Measurements from ENCODE around the gene CSNK1D.

Gene CSNK1D

DNA sequence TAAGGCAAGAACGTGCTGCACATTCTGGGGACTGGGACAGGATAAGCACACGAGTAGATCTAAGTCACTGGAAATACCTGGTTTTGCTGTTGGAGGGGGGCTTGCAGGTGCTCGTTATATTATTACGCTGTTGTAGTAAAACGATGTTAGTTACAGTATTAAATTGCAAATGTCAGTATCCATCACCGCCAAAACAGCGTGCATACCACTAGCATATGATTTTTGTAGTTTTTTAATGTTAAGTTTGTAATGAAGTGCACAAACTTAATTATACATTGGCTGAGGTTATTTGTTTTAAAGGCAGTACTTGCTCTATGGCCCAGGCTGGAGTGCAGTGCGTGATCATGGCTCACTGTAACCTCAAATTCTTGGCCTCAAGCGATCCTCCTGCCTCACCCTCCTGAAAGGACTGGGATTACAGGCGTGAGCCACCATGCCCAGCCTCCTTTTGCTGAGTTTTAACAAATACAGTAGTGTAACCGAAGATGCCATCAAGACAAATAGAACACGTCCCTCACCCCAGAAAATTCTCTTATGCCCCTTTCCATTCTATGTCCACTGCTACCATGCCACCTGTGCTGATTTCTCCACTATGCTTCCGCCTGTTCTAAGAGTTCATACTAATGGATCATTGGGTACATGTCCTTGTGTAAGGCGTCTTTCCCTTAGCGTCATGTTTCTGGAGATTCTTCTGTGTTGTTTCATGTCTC is 20.7 kb upstream of the CSNK1D start:
- DNase-seq = no peak

DNA sequence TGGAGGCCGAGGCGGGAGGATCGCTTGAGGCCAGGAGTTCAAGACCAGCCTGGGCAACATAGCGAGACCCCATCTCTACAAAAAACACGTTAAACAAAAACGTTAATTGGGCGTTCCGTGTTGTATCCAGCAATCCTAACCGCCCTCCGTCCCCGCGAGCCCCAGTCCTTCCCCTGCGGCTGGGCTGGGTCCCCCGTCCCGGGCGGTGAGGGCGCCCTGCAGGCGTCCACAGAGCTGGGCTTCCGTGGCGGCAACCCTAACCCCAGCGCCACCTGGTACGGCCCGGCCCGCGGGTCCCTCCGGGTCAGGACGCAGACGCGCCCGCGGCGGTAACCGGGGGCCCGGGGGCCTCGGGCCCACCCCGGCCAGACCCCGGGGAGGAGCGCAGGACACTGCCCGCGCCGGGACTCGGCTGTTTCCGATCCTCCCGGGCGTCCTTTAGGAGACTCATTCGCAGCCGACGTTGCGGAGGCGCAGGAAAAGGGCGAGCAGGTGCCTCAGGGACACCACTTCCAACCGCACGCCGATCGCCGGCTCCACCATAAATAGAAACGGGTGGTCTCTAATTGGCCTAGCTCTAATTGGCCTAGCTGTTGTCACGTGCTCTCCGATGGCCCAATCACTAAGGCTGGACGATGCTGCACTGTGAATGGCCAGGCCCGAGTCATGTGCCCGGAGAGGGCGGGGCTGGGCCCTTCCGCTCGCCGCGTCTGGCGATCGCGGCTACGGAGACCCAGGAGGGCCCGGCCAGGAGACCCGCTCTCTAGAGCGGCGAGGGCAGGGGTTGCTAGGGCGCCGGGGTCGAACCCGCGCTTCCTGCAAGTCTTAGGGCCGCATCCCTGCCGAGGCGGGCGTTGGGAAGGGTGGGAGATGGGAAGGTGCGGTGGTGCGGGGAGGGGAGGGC is 19.0 kb upstream of the CSNK1D start:
- peak; percentile 97 for DNase-seq

DNA sequence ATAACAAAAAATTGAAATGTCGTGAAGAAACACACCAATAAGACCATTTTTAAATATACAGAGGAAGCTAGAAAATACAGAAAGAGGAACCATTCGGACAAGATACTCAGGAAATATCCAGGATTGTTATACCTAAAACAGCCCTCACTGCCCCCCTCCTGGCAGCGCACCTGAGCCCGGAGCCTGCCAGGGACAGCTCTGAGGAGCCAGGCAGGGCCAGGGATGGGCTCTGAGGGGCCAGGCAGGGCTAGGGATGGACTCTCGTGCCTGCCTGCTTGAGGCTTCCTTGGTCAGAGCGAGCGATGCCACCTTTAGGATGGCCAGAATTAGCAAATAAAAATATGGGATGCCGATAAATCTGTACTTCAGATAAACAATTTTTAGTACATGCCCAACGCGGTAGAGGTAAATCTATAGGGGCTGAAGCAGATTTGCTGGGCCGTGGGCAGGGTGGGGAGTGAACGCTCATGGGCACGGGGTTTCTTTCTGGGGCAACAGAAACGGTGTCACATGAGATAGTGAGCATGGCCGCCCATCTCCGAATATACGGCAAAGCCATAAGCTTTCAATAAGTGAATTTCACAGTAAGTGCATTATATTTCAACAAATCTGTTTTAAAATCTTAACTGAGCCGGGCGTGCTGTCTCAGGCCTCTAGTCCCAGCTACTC is 18.2 kb upstream of the CSNK1D start:
- DNase-seq = no peak

GRCh38 chr17:82287868-82288801 is 14.6 kb upstream of the CSNK1D start:
- peak; percentile 40 for DNase-seq

DNA sequence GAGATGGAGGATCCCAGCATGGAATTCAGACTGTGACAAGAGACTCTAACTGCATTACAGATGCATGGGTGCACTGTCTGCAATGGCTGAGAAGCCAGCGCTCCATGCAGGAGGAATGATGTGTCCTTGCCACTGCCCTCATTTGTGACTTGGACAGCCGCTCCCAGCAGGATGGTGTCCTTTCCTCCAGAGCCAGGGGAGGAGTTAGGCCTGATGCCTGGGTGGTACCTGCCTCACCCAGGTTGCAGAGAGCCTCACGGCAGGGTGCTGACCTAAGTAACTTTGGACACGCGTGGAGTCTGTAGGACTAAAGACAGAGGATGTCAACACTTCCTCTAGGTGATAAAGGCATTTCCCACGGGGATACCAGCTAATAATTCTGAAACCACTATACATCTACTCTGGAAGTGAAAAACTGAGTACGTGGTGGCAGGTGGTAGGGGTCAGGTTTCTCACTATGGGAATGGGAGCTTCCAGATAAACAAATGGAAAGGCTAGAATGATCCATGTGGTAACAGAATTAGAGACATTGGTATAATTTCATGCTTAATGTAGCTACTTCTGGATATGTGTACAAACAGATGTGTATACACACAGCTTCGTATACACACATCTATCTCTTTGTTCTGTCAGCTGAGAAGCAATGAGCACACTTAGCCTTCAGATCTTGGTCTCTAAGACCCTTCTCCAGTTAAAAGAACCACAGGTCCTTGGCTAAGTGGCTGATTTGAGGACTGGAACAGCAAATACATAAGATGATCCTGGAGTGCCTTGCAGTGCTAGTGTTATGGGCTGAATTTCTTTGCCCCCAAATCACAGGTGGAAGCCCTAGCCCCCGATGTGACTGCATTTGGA is 13.7 kb upstream of the CSNK1D start:
- DNase-seq = no peak

DNA sequence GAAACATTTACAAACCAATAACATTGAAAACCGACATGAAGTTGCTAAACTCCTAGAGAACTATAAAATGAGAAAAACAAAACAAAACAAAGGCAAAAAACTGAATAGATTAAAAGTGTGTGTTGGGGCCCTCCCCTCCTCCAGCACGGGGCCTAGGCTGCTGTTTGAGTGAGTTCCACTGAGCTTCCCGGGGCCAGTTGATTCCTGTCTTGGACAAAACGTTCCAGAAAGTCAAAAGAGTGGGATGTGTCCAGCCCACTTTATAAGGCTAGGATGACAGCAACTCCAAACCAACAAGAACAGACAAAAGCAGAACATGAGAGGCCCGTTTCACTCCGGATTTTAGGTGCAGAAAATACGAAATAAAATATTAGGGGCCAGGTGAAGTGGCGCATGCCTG is 11.6 kb upstream of the CSNK1D start:
- no peak for DNase-seq

DNA sequence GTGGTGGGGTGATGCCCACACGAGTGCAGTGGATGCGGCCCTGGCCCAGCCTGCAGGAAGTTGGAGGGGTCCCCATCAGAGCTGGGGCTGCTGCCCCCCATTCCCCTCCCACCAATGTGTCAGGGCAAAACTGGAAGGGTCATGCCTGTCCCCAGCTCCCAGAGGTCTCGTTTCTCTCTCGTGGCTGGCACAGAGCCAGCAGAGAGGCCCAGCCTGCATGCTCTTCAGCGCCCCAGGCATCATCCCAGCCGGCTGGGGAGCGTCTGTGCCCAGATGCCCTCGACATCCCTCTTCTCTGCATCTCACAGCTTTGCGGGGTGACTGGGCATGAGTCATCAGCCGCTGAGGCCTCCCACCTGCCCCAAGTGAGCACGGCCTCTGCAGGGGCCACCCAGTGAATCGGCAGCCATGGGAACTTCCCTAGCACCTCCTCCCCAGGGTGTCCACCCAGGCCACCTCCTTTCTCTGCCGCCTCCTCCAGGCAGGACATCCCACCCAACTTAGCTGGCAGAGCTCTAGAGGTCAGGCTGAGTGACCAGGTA is 9.8 kb upstream of the CSNK1D start:
- peak; percentile 64 for DNase-seq

DNA sequence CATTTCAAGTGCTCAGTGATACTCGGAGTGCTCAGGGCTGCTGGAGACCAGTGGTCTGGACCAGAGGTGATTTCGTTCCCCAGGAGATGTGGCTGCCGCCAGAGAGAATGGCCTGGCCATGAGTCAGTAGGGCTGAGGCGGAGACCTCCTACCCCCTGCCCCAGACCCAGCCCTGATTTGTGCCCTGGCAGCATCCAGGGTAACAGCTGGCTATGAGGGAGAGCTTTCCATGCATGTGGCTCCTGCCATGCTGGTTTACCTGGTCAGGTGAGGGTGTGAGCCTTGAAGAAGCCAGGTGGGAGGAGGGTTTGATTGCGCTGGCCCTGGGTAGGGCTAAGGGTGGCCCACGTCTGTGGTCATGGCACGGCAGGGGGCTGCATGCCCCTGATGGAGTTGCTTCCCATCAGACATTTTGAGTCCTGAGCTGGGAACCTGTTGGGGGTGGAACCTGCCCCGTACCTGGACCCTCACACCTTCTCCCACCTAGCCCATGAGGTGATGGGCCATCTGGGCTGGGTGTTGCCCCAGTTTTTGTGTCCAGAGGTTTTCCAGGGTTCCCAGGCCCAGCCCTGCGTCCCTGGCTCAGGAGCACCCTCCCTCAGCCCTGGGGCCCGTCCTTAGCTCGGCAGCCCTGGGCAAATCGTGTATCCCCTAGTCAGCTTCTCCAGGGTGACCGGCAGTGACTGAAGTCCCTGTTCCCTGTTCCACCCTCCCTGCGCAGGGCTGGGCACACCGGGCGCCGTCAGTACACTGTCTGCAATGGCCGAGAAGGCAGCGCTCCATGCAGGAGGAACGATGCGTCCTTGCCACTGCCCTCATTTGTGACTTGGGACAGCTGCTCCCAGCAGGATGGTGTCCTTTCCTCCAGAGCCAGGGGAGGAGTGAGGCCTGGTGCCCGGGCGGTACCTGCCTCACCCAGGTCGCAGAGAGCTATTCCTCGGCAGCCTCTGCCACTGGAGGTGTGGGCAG is 9.0 kb upstream of the CSNK1D start:
- no peak for DNase-seq

DNA sequence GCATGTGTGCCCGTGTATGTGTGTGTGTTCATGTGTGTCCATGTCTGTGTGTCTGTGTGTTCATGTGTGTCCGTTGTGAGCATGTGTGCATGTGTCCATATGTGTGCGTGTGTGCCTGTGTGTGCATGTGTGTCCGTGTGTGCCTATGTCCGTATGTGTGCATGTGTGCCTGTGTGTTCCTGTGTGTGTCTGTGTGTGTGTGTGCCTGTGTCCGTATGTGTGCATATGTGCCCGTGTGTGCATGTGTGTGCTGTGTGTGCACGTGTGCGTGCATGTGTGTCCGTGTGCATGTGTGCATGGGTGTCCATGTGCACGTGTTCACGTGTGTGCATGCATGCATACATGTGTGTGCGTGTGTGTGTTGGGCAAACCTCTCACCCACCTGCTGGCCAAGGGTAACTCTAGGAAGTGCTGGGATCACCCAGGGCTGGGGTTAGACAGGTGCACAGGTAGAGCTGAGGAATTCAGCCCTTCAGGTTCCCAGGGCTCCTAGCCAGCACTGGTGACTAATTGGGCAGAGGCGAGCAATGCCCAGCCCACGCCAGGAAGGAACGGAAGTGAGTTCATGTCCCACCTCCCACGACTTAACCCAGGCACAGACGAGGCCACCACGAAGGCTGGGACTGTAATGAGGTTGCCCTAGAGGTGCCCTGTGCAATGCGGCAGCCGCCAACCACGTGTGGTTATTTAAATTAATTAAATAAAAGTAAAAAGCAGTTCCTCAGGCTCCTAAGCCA is 8.2 kb upstream of the CSNK1D start:
- DNase-seq = no peak

DNA sequence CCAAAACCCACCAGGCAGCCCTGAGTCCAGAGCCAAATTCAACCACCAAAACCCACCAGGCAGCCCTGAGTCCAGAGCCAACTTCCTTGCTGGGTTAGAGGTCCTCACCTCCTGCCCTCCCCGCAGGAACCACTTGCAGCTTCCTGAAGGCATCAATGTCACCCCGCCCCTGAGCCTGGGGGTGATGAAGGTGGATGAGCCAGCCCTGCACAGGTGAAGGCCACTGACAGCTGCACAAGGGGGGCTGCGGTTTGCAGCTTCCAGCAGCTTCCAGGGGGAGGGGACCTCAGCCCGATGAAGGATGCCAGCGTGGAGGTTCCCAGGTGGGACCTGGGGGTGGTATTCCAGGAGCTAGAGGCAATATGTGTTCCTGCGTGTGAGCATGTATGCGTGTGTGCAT is 7.6 kb upstream of the CSNK1D start:
- DNase-seq = no peak

GRCh38 chr17:82280537-82280936 is 7.0 kb upstream of the CSNK1D start:
- DNase-seq = no peak

GRCh38 chr17:82278786-82279391 is 5.4 kb upstream of the CSNK1D start:
- no peak for DNase-seq

DNA sequence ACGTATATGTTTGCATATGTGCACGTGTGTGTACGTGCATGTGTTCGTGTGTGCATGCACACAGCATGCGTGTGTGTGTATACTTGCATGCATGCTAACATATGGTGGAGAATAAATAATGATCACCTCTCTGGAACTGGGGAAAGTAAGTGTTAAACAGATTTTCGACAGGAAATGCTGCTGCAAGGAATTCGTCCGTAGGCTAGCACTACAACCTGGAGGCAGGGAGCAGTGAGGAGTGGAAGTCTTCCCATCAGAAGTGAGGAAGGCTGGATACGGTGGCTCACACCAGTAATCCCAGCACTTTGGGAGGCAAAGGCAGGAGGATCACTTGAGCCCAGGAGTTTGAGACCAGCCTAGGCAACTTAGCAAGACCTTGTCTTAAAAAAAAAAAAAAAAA is 4.8 kb upstream of the CSNK1D start:
- no peak for DNase-seq

DNA sequence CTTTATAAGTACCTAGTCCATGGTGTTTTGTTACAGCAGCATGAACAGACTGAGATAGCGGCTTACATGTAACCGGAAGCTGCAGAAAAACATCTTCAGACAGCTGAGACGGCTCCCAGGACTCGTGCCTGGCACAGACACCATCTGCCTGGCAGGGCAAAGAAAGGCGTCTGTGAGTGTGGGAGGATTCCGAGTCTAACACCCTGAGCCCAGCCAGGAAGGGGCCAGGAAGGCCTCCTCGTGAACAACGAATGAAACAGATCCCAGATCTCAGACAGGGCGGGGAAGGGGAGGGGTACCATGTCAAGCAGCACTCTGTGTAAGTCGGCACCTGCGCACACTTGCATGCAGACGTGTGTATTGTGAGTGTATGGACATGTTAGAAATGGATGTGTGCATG is 4.4 kb upstream of the CSNK1D start:
- DNase-seq = no peak

DNA sequence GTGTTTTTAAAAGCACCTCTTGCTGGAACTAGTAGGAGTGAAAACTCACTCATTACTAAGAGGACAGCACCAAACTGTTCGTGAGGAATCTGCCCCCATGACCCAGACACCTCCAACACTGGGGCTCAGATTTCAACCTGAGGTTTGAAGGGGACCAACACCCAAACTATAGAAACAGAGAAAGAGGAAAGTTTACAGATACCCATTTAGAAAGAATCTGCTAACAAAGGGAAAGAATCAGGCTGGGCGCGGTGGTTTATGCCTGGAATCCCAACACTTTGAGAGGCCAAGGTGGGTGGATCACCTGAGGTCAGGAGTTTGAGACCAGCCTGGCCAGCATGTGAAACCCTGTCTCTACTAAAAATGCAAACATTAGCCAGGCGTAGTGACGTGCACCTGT is 3.4 kb upstream of the CSNK1D start:
- no peak for DNase-seq

- no peak for DNase-seq
Observed at GRCh38 chr17:82275326-82275725, 1.8 kb upstream of the CSNK1D start.

DNA sequence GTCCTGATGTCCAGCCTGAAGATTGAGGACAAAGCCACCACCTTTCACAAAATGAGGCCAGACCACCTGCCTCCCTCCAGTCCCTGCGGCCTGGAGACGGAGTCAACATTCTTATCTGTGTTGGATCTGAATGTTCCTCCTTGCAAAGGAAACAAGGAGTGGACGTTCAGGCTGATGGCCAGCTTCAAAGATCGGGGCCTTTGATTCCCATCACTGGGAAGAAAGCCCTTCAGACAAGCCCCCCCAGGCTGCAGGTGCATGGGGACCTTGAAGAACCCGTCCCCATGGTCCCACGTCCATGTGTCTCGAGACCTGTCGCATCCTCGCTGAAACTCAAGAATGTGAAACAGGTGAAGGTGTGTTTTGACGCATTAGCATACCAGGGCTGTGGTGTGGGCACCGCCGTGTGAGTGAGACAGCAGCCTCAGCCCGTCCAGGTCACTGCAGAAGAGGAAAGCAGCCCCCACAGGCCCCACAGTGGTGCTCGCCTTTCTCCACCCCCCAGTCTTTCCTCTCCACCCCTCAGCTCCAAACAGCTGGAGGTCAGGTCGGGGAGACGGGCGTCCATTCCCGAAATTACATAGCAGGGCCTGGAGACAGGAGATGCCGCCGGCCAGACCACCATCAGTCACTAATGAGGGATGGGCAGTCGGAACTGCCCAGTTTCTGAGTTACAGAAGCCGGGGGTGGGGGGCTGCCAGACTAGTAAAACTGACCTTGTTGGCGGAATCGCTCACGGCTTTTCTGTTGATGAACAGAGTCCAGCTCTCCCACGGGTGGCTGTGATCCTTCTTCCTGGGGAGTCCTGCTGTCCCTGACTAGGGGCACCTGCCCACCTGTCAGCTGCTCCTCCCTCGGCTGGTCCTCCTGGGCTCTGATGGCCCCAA is 877 bp upstream of the CSNK1D start:
- DNase-seq = no peak
